ENCODE data around the gene CFI.

DNA sequence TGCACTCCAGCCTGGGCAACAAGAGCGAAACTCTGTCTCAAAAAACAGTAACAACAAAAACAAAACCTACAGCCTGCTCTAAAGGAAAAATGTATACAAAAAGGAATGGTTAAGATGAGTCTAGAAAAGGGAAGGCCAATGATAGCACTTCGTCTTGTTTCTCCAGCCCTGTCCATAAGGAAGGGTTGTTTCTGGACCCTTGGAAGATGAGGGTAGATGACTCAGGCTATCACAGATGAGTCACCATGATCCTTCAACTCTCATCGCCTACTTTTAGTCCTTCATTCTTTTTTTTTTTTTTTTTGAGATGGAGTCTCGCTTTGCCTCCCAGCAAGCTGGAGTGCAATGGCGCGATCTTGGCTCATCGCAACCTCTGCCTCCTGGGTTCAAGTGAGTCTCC lies 80.8 kb downstream of the CFI start:
- TF ChIP-seq, protein P1, sequence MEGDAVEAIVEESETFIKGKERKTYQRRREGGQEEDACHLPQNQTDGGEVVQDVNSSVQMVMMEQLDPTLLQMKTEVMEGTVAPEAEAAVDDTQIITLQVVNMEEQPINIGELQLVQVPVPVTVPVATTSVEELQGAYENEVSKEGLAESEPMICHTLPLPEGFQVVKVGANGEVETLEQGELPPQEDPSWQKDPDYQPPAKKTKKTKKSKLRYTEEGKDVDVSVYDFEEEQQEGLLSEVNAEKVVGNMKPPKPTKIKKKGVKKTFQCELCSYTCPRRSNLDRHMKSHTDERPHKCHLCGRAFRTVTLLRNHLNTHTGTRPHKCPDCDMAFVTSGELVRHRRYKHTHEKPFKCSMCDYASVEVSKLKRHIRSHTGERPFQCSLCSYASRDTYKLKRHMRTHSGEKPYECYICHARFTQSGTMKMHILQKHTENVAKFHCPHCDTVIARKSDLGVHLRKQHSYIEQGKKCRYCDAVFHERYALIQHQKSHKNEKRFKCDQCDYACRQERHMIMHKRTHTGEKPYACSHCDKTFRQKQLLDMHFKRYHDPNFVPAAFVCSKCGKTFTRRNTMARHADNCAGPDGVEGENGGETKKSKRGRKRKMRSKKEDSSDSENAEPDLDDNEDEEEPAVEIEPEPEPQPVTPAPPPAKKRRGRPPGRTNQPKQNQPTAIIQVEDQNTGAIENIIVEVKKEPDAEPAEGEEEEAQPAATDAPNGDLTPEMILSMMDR (IDR thresholded peaks at IDR 0.05) = no peak
- no peak for TF ChIP-seq POLR2A (IDR thresholded peaks at IDR 0.05)

Measured in lower leg skin (tissue), 3 donors.